HK-2 (cell line): ENCODE results near the gene GPR68.
"Not testable (repeated sequence)": the region's sequence is repeated elsewhere in the genome, so short reads cannot be mapped to it uniquely, and the experiment has no call there.

Source experiments
- DNase-seq: peaks from one replicate; pipeline ENCODE4 v3.0.0-alpha.2; 2018; ENCODE audit not compliant: unreplicated experiment

The GPR68 gene

GRCh38 chr14:91273273-91273884, 28.9 kb upstream of the GPR68 start:
- no peak for DNase-seq

GRCh38 chr14:91272341-91273272, 28.1 kb upstream of the GPR68 start:
- DNase-seq = no peak

- DNase-seq = no peak
These were observed 27.1 kb upstream of the GPR68 start for GRCh38 chr14:91271639-91272038.

- no peak for DNase-seq
These were observed 26.1 kb upstream of the GPR68 start for GRCh38 chr14:91270619-91271018.

GRCh38 chr14:91270188-91270587, 25.7 kb upstream of the GPR68 start:
- no peak for DNase-seq

- no peak for DNase-seq
These were observed 24.8 kb upstream of the GPR68 start for GRCh38 chr14:91269076-91269991.

GRCh38 chr14:91267965-91268437, 23.5 kb upstream of the GPR68 start:
- DNase-seq = no peak

GRCh38 chr14:91266276-91266675, 21.8 kb upstream of the GPR68 start:
- not testable (repeated sequence) for DNase-seq

- DNase-seq = no peak
These were observed 20.9 kb upstream of the GPR68 start for GRCh38 chr14:91265404-91265803.

GRCh38 chr14:91264151-91265150, 19.9 kb upstream of the GPR68 start:
- DNase-seq = no peak

GRCh38 chr14:91263329-91263728, 18.8 kb upstream of the GPR68 start:
- DNase-seq = no peak

GRCh38 chr14:91261986-91262549, 17.6 kb upstream of the GPR68 start:
- no peak for DNase-seq

- DNase-seq = no peak
These were observed 16.6 kb upstream of the GPR68 start for GRCh38 chr14:91261115-91261514.

GRCh38 chr14:91258876-91259275, 14.4 kb upstream of the GPR68 start:
- DNase-seq = no peak

GRCh38 chr14:91258011-91258618, 13.6 kb upstream of the GPR68 start:
- no peak for DNase-seq

- no peak for DNase-seq
These were observed 13.0 kb upstream of the GPR68 start for GRCh38 chr14:91257328-91258010.

- DNase-seq = no peak
These were observed 12.2 kb upstream of the GPR68 start for GRCh38 chr14:91256661-91257060.

- no peak for DNase-seq
These were observed 10.7 kb upstream of the GPR68 start for GRCh38 chr14:91255026-91255695.

- DNase-seq = no peak
These were observed 10.0 kb upstream of the GPR68 start for GRCh38 chr14:91254461-91254860.
